AG04450 (cell line): Measurements from ENCODE around the gene LIPF. TPM values are rescaled to one million over a fixed set of nuclear protein-coding genes. Genes with fewer than 3 reads are reported as not detected.
"Not testable (repeated sequence)": the region's sequence is repeated elsewhere in the genome, so short reads cannot be mapped to it uniquely, and the experiment has no call there.

ENCODE experiments used
- CTCF ChIA-PET: fragments of 300-600, 350-600 bp; formaldehyde crosslinking; extraction: SDS; loops from one replicate; lab custom pipeline; 2022; ENCODE audit warnings: antibody characterized with exemption, inconsistent platforms; lab: Charles Lee
- POLR2A ChIA-PET: fragments of 350-600 bp; formaldehyde crosslinking; extraction: SDS; loops from one replicate; lab custom pipeline; 2021; ENCODE audit warnings: antibody characterized with exemption, inconsistent platforms; lab: Yijun Ruan, JAX
- DNase-seq: peaks from one replicate; pipeline ENCODE4 v3.0.0-alpha.2; 2011; ENCODE audit warnings: low read depth, low spot score
- H3K27ac ChIP-seq: one replicate; pipeline ENCODE4 v1.5.1; 2012; ENCODE audit warnings: low read depth, low read length, control low read depth
- H3K27me3 ChIP-seq: one replicate; pipeline ENCODE4 v1.6.0; 2012; ENCODE audit warnings: low read length; ENCODE audit not compliant: control insufficient read depth, insufficient read depth
- H3K4me3 ChIP-seq: 2 replicates; pipeline ENCODE4 v1.5.1; 2011; ENCODE audit warnings: mild to moderate bottlenecking, low read depth, low read length, control low read depth
- H3K9me3 ChIP-seq: 2 replicates; pipeline ENCODE4 v1.5.1; 2012; ENCODE audit warnings: low read length; ENCODE audit not compliant: control insufficient read depth, insufficient read depth
- CTCF ChIP-seq: IDR thresholded peaks from 2 replicates; pipeline ENCODE4 v1.5.1; 2011; ENCODE audit warnings: low read depth, low read length, control low read depth, inconsistent platforms
- polyA plus RNA-seq: library from polyadenylated mRNA; depleted of rRNA; stranded (reverse); fragments of >200 nt; gene quantifications from 2 replicates; pipeline ENCODE4 v1.2.3, GENCODE V29; 2011

Gene LIPF
- polyA plus RNA-seq, 1 experiment: not detected

- CTCF ChIA-PET: interaction anchor here (1.4 kb wide), 1 partner anchor 28 kb away, joined by 7 read pairs; no protein-coding TSS in a partner anchor
- H3K4me3 ChIP-seq: no peak overlapping the region
Observed at GRCh38 chr10:88659725-88660597, 4.3 kb upstream of the LIPF start.

GRCh38 chr10:88660598-88660884 lies 3.7 kb upstream of the LIPF start:
- no peak for DNase-seq
- ChIA-PET POLR2A (no interaction called here), CTCF (interaction anchor here (1.4 kb wide), 1 partner anchor 27 kb away, joined by 7 read pairs; no protein-coding TSS in a partner anchor)
- TF ChIP-seq CTCF: no peak
- no peaks in the 10 kb centered on the region for H3K27me3 ChIP-seq
- no peak overlapping the region for H3K4me3 ChIP-seq
- no peak overlapping the region for H3K27ac ChIP-seq
- no peaks in the 10 kb centered on the region for H3K9me3 ChIP-seq

More at GRCh38 chr10:88659725-88660597, 4.3 kb upstream of the LIPF start:
- POLR2A ChIA-PET: no interaction called here
- no peak overlapping the region for H3K27ac ChIP-seq
- DNase-seq: no peak
- no peaks in the 10 kb centered on the region for H3K27me3 ChIP-seq
- no peaks in the 10 kb centered on the region for H3K9me3 ChIP-seq
- no peak for TF ChIP-seq CTCF

GRCh38 chr10:88661018-88661417 lies 3.2 kb upstream of the LIPF start:
- CTCF ChIA-PET: interaction anchor here (1.4 kb wide), 1 partner anchor 27 kb away, joined by 7 read pairs; no protein-coding TSS in a partner anchor
- Histone ChIP-seq H3K27me3 (no peaks in the 10 kb centered on the region), H3K9me3 (no peaks in the 10 kb centered on the region), H3K4me3 (no peak overlapping the region), H3K27ac (no peak overlapping the region)
- no peak for DNase-seq
- POLR2A ChIA-PET: no interaction called here
- no peak for TF ChIP-seq CTCF

GRCh38 chr10:88661577-88661976 lies 2.7 kb upstream of the LIPF start:
- no peak for TF ChIP-seq CTCF
- CTCF ChIA-PET: interaction anchor here (1.0 kb wide), 1 partner anchor 26 kb away, joined by 3 read pairs; no protein-coding TSS in a partner anchor
- Histone ChIP-seq H3K9me3 (no peaks in the 10 kb centered on the region), H3K4me3 (no peak overlapping the region), H3K27me3 (no peaks in the 10 kb centered on the region), H3K27ac (no peak overlapping the region)
- no peak for DNase-seq
- POLR2A ChIA-PET: no interaction called here

GRCh38 chr10:88663153-88663552 lies 1.1 kb upstream of the LIPF start:
- POLR2A ChIA-PET, DNase-seq, H3K4me3 ChIP-seq, CTCF ChIA-PET, H3K27ac ChIP-seq, H3K9me3 ChIP-seq, H3K27me3 ChIP-seq: not testable (repeated sequence)
